SK-N-SH (cell line): Measurements from ENCODE around the gene FRS3. TPM values are rescaled to one million over a fixed set of nuclear protein-coding genes. Genes with fewer than 3 reads are reported as not detected.
A peak's percentile ranks its signal among the peaks of the same experiment; 100 is the strongest.

Experiments used
- EZH2phosphoT487 ChIP-seq: fragments of 200-600 bp; sonication (generic); IDR thresholded peaks from 2 replicates; pipeline ENCODE4 v1.6.1; 2017; ENCODE audit warnings: low read depth, mixed run types, mild to moderate bottlenecking, antibody characterized with exemption, moderate library complexity, borderline replicate concordance
- FOSL2 ChIP-seq: IDR thresholded peaks from 2 replicates; pipeline ENCODE4 v1.4.0; 2012; ENCODE audit warnings: low read depth, mild to moderate bottlenecking, moderate library complexity, borderline replicate concordance
- FOXM1 ChIP-seq: IDR thresholded peaks from 2 replicates; pipeline ENCODE4 v1.4.0; 2012; ENCODE audit warnings: low read depth, mild to moderate bottlenecking
- GABPA ChIP-seq: IDR thresholded peaks from 2 replicates; pipeline ENCODE4 v1.4.0; 2012; ENCODE audit warnings: low read depth, mild to moderate bottlenecking
- MEF2A ChIP-seq: IDR thresholded peaks from 2 replicates; pipeline ENCODE4 v1.4.0; 2012; ENCODE audit warnings: low read depth, borderline replicate concordance
- MXI1 ChIP-seq: IDR thresholded peaks from 2 replicates; pipeline ENCODE4 v1.6.1; 2012; ENCODE audit warnings: mild to moderate bottlenecking, low read depth, low read length, improper control_type of control experiment
- NRF1 ChIP-seq: IDR thresholded peaks from 2 replicates; pipeline ENCODE4 v1.6.1; 2012; ENCODE audit warnings: low read depth, mild to moderate bottlenecking, low read length
- RCOR1 ChIP-seq: fragments of 150-350 bp; IDR thresholded peaks from 2 replicates; pipeline ENCODE4 v1.6.1; 2017; ENCODE audit warnings: antibody characterized with exemption, low read length
- REST ChIP-seq: IDR thresholded peaks from 2 replicates; pipeline ENCODE4 v1.6.1; 2012; ENCODE audit warnings: mild to moderate bottlenecking, low read depth, low read length, moderate library complexity
- RFX5 ChIP-seq: IDR thresholded peaks from 2 replicates; pipeline ENCODE4 v1.6.1; 2012; ENCODE audit warnings: mild to moderate bottlenecking, improper control_type of control experiment, low read length
- RXRA ChIP-seq: IDR thresholded peaks from 2 replicates; pipeline ENCODE4 v1.4.0; 2012; ENCODE audit warnings: low read depth, mild to moderate bottlenecking, borderline replicate concordance
- TAF1 ChIP-seq: IDR thresholded peaks from 2 replicates; pipeline ENCODE4 v1.6.1; 2012; ENCODE audit warnings: low read depth, mild to moderate bottlenecking, low read length, moderate library complexity, borderline replicate concordance
- TEAD4 ChIP-seq: IDR thresholded peaks from 2 replicates; pipeline ENCODE4 v1.4.0; 2012; ENCODE audit warnings: mild to moderate bottlenecking, borderline replicate concordance; ENCODE audit not compliant: insufficient read depth
- USF1 ChIP-seq: IDR thresholded peaks from 2 replicates; pipeline ENCODE4 v1.4.0; 2012; ENCODE audit warnings: low read depth, borderline replicate concordance
- USF2 ChIP-seq: fragments of 150-350 bp; IDR thresholded peaks from 2 replicates; pipeline ENCODE4 v1.6.1; 2017; ENCODE audit warnings: antibody characterized with exemption, low read length, low read depth, borderline replicate concordance
- ZBTB33 ChIP-seq: IDR thresholded peaks from 2 replicates; pipeline ENCODE4 v1.4.0; 2012; ENCODE audit warnings: low read depth, borderline replicate concordance
- polyA plus RNA-seq, 3 experiments: library from polyadenylated mRNA; depleted of rRNA; stranded (reverse); fragments of >200 nt; gene quantifications; 2 replicates each; pipeline ENCODE4 v1.2.3, GENCODE V29; 2012

The FRS3 gene
- polyA plus RNA-seq, 1 of the 3 experiments (the other 2 are of a cell fraction) = 8.6 TPM

GRCh38 chr6:41786451-41787218 is 6.9 kb upstream of the FRS3 start (continued):
- TF ChIP-seq REST = no peak
- TF ChIP-seq USF2 = no peak
- TF ChIP-seq MEF2A = no peak
- TF ChIP-seq FOSL2 = no peak
- no peak for TF ChIP-seq NRF1
- no peak for TF ChIP-seq ZBTB33
- TF ChIP-seq GABPA = no peak
- TF ChIP-seq RFX5 = no peak
- TF ChIP-seq MXI1 = 0 out of 2 replicates have a peak, but pooled peaks have one; percentile 15
- TF ChIP-seq USF1 = no peak
- TF ChIP-seq TEAD4 = no peak
- TF ChIP-seq EZH2phosphoT487 = no peak
- TF ChIP-seq FOXM1 = no peak
- TF ChIP-seq RCOR1 = no peak
- TF ChIP-seq TAF1 = no peak
- TF ChIP-seq RXRA = no peak
